Transverse colon (tissue), 4 donors: ENCODE data around the gene ARHGAP42. TPM values are rescaled to one million over a fixed set of nuclear protein-coding genes. Genes with fewer than 3 reads are reported as not detected.
"Not testable (repeated sequence)": the region's sequence is repeated elsewhere in the genome, so short reads cannot be mapped to it uniquely, and the experiment has no call there.

Experiments used
- DNase-seq: peaks from one replicate; pipeline ENCODE4 v3.0.0-alpha.2; 2019
- H3K27ac ChIP-seq, 4 donors: fragments of 200-600 bp; sonication (generic); 2 replicates each; pipeline ENCODE4 v1.5.1; 2016 to 2018; ENCODE audit warnings: inconsistent platforms in 4 of 4
- H3K27me3 ChIP-seq: fragments of 200-600 bp; sonication (generic); 2 replicates; pipeline ENCODE4 v1.5.1; 2017; ENCODE audit warnings: inconsistent platforms
- H3K36me3 ChIP-seq, 4 donors: fragments of 200-600 bp; sonication (generic); 2 replicates each; pipeline ENCODE4 v1.5.1; 2017 to 2019; ENCODE audit warnings: inconsistent platforms in 4 of 4
- H3K4me1 ChIP-seq, 4 donors: fragments of 200-600 bp; sonication (generic); 2 replicates each; pipeline ENCODE4 v1.5.1; 2017 to 2020; ENCODE audit warnings: inconsistent platforms in 4 of 4
- H3K4me3 ChIP-seq, 4 donors: fragments of 200-600 bp; sonication (generic); 1 replicate in 1 of 4; 2 replicates in 3 of 4; pipeline versions ENCODE4 v1.5.1 to v1.6.1; 2017 to 2019; ENCODE audit warnings: inconsistent platforms in 4 of 4
- H3K9me3 ChIP-seq, 2 donors: fragments of 200-600 bp; sonication (generic); 2 replicates each; pipeline ENCODE4 v1.5.1; 2017 to 2019; ENCODE audit warnings: inconsistent platforms in 2 of 2
- CTCF ChIP-seq, 5 experiments: fragments of 200-600 bp in 3 of 5; fragments of 450-650 bp in 2 of 5; sonication (generic) in 3 of 5; IDR thresholded peaks; 1 replicate in 2 of 5; 2 replicates in 3 of 5; pipeline ENCODE4 v1.5.1; 2016 to 2017; ENCODE audit warnings: antibody characterized with exemption in 5 of 5, inconsistent platforms in 3 of 5, mild to moderate bottlenecking in 2 of 5, moderate library complexity in 1 of 5
- EP300 ChIP-seq: sonication (generic); formaldehyde crosslinking; IDR thresholded peaks from one replicate; pipeline ENCODE4 v1.6.1; 2017; ENCODE audit warnings: antibody characterized with exemption, low read depth
- POLR2A ChIP-seq: fragments of 450-650 bp; IDR thresholded peaks from one replicate; pipeline ENCODE4 v1.6.1; 2016; ENCODE audit warnings: antibody characterized with exemption, mild to moderate bottlenecking, moderate library complexity
- POLR2AphosphoS5 ChIP-seq, 3 donors: sonication (generic); formaldehyde crosslinking; IDR thresholded peaks; one replicate each; pipeline ENCODE4 v1.6.1; 2016; ENCODE audit warnings: antibody characterized with exemption in 3 of 3
- WGBS, 2 donors: methylation state at CpG; one replicate each; pipeline ENCODE4 v1.1.5; 2018; ENCODE audit warnings: low coverage in 1 of 2; 5-methylcytosine and 5-hydroxymethylcytosine counted together
- in situ Hi-C, 4 donors: fragments of 200-750 bp; cut with MboI; loops; one replicate each; pipeline versions ENCODE4 v1.15.0 to v1.15.1; 2017; ENCODE audit warnings: low sequenced_read_pairs in 3 of 4, low pct_ligation_motif_present in 1 of 4, low pct_unique_long_range_greater_than_20kb in 1 of 4
- intact Hi-C: fragments of 100-400 bp; cut with DNase I; formaldehyde crosslinking; loops from one replicate; pipeline ENCODE4 v1.15.1; 2023; ENCODE audit warnings: low total_unique reads
- total RNA-seq, 4 donors: library from RNA; depleted of rRNA; stranded (reverse); fragments of >200 nt; gene quantifications; one replicate each; pipeline ENCODE4 v1.1.0, GENCODE V29; 2016

ARHGAP42 gene
- total RNA-seq, 4 donors from 2014 or later, result 33.3 to 62.5 (median 40.9) TPM

GRCh38 chr11:100646545-100646944 is 40.5 kb upstream of the ARHGAP42 start:
- WGBS, 2 donors, result 30 to 44% methylated on average over 2 of the region's 2 CpGs
- intact Hi-C loops, result no loop called here

GRCh38 chr11:100647861-100648260 is 39.2 kb upstream of the ARHGAP42 start:
- H3K27me3 ChIP-seq, result no peaks in the 10 kb centered on the region
- intact Hi-C loops, result no loop called here
- no peak for DNase-seq
- no peaks in the 10 kb centered on the region for H3K36me3 ChIP-seq
- peaks cover 0 to 4% (median 0%) of the 10 kb centered on the region in 4 donors for H3K4me1 ChIP-seq
- WGBS, 2 donors, result 71% methylated on average over 4 of the region's 4 CpGs; no CpG with 5 or more reads in 1 of the 2 donors
- H3K27ac ChIP-seq, result no peak overlapping the region
- no peak overlapping the region for H3K4me3 ChIP-seq
- in situ Hi-C loops, result no loop called here
- TF ChIP-seq EP300 (no peak), CTCF (IDR thresholded peaks at IDR 0.05) (no peak), POLR2A (no peak), POLR2AphosphoS5 (IDR thresholded peaks at IDR 0.05) (no peak)
- no peaks in the 10 kb centered on the region for H3K9me3 ChIP-seq

More at GRCh38 chr11:100646545-100646944, 40.5 kb upstream of the ARHGAP42 start:
- DNase-seq, result no peak
- no peak overlapping the region for H3K27ac ChIP-seq
- TF ChIP-seq POLR2A, result no peak
- no peak for TF ChIP-seq CTCF (IDR thresholded peaks at IDR 0.05)
- no peak for TF ChIP-seq EP300
- no peak for TF ChIP-seq POLR2AphosphoS5 (IDR thresholded peaks at IDR 0.05)
- H3K9me3 ChIP-seq, result no peaks in the 10 kb centered on the region
- H3K36me3 ChIP-seq, result no peaks in the 10 kb centered on the region
- no peaks in the 10 kb centered on the region for H3K27me3 ChIP-seq
- no peak overlapping the region for H3K4me3 ChIP-seq
- H3K4me1 ChIP-seq, result peaks cover 0 to 4% (median 0%) of the 10 kb centered on the region in 4 donors
- in situ Hi-C loops, result no loop called here

GRCh38 chr11:100663583-100663982 is 23.5 kb upstream of the ARHGAP42 start:
- Histone ChIP-seq H3K4me3 (no peak overlapping the region), H3K4me1 (no peaks in the 10 kb centered on the region), H3K27me3 (no peaks in the 10 kb centered on the region), H3K27ac (no peak overlapping the region), H3K9me3 (no peaks in the 10 kb centered on the region), H3K36me3 (no peaks in the 10 kb centered on the region)
- TF ChIP-seq POLR2A (no peak), EP300 (no peak), CTCF (IDR thresholded peaks at IDR 0.05) (no peak), POLR2AphosphoS5 (IDR thresholded peaks at IDR 0.05) (no peak)
- WGBS, 2 donors, result 82 to 87% methylated on average over 1 of the region's 1 CpG
- intact Hi-C loops, result no loop called here
- no peak for DNase-seq
- in situ Hi-C loops, result no loop called here

- no peak for DNase-seq
- WGBS, 2 donors, result 87 to 89% methylated on average over 4 of the region's 4 CpGs
- intact Hi-C loops (no loop called here), in situ Hi-C loops (no loop called here)
- H3K27me3 ChIP-seq, result no peaks in the 10 kb centered on the region
- no peaks in the 10 kb centered on the region for H3K4me1 ChIP-seq
- H3K36me3 ChIP-seq, result no peaks in the 10 kb centered on the region
- no peaks in the 10 kb centered on the region for H3K9me3 ChIP-seq
- H3K4me3 ChIP-seq, result no peak overlapping the region
- TF ChIP-seq POLR2AphosphoS5 (IDR thresholded peaks at IDR 0.05) (no peak), EP300 (no peak), CTCF (IDR thresholded peaks at IDR 0.05) (no peak), POLR2A (no peak)
- H3K27ac ChIP-seq, result no peak overlapping the region
Measured at GRCh38 chr11:100663996-100664395, 23.1 kb upstream of the ARHGAP42 start.

GRCh38 chr11:100666816-100667215 is 20.3 kb upstream of the ARHGAP42 start:
- H3K9me3 ChIP-seq, H3K4me1 ChIP-seq, H3K27ac ChIP-seq, H3K36me3 ChIP-seq, DNase-seq, H3K27me3 ChIP-seq, H3K4me3 ChIP-seq, in situ Hi-C loops, intact Hi-C loops: not testable (repeated sequence)
- 94 to 100% methylated on average over 1 to 3 of the region's 3 CpGs for WGBS, 2 donors
